HEK293T (cell line): ENCODE results near the gene APEX1.

Experiments used
- BHLHE40 ChIP-seq: fragments of 450-650 bp; IDR thresholded peaks from 2 replicates; pipeline ENCODE4 v1.6.1; 2016; ENCODE audit warnings: mild to moderate bottlenecking, moderate library complexity, borderline replicate concordance
- ELF4 ChIP-seq: fragments of 450-650 bp; IDR thresholded peaks from 2 replicates; pipeline ENCODE4 v1.6.1; 2017; ENCODE audit warnings: antibody characterized with exemption
- FOXK2 ChIP-seq: fragments of 450-650 bp; IDR thresholded peaks from 2 replicates; pipeline ENCODE4 v1.6.1; 2016; ENCODE audit warnings: mild to moderate bottlenecking
- HDGF ChIP-seq: fragments of 450-650 bp; IDR thresholded peaks from 2 replicates; pipeline ENCODE4 v1.6.1; 2017; ENCODE audit warnings: antibody characterized with exemption, borderline replicate concordance
- SP1 ChIP-seq: fragments of 450-650 bp; IDR thresholded peaks from 2 replicates; pipeline ENCODE4 v1.6.1; 2017
- SUZ12 ChIP-seq: fragments of 450-650 bp; IDR thresholded peaks from 2 replicates; pipeline ENCODE4 v1.6.1; 2016; ENCODE audit warnings: mild to moderate bottlenecking
- ZNF384 ChIP-seq: fragments of 450-650 bp; IDR thresholded peaks from 2 replicates; pipeline ENCODE4 v1.6.1; 2016
- TF ChIP-seq, protein P1 (sequence below): fragments of 450-650 bp; IDR thresholded peaks from 2 replicates; pipeline ENCODE4 v1.6.1; 2016

DNA sequence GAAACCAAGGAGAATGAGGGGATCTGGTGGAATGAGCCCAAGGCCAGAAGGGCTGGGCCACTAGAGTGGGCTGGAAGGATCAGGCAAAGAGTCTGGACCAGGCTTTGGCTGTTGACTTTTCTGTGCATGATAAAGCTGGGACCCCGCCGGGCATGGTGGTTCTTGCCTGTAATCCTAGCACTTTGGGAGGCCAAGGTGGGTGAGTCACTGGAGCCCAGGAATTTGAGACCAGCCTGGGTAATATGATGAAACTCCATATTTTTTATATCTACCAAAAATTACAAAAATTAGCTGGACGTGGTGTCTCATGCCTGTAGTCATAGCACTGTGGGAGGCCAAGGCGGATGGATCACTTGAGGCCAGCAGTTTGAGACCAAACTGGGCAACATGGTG is 18.7 kb upstream of the APEX1 start:
- TF ChIP-seq, protein P1, sequence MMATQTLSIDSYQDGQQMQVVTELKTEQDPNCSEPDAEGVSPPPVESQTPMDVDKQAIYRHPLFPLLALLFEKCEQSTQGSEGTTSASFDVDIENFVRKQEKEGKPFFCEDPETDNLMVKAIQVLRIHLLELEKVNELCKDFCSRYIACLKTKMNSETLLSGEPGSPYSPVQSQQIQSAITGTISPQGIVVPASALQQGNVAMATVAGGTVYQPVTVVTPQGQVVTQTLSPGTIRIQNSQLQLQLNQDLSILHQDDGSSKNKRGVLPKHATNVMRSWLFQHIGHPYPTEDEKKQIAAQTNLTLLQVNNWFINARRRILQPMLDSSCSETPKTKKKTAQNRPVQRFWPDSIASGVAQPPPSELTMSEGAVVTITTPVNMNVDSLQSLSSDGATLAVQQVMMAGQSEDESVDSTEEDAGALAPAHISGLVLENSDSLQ = no peak
- TF ChIP-seq SP1 (no peak), ELF4 (no peak), SUZ12 (no peak), HDGF (no peak), BHLHE40 (no peak), FOXK2 (no peak), ZNF384 (no peak)
